ENCODE measurements around the gene DCAF11. TPM values are rescaled to one million over a fixed set of nuclear protein-coding genes. Genes with fewer than 3 reads are reported as not detected.

DCAF11 gene
- total and polyA plus RNA-seq, 2 of the 13 experiments (the other 11 are each of a cell fraction or from before 2014, with no cell fraction given), result 150 to 257 TPM

GRCh38 chr14:24093901-24094840, 20.4 kb upstream of the DCAF11 start, which contains the start of gene PCK2 (continued):
- TF ChIP-seq ZNF441 (CRISPR knock-in tag; IDR thresholded peaks at IDR 0.05; ENCODE audit: borderline replicate concordance) (peak; percentile 68; the same call in 1 of the 2 replicates), ZNF672 (CRISPR knock-in tag; IDR thresholded peaks at IDR 0.05) (no peak), ZNF773 (CRISPR knock-in tag; IDR thresholded peaks at IDR 0.05; ENCODE audit: borderline replicate concordance) (peak; percentile 97; the same call in 1 of the 2 replicates), ZMYM3 (CRISPR knock-in tag; IDR thresholded peaks at IDR 0.05) (peak; percentile 62; the same call in 1 of the 2 replicates), DR1 (CRISPR knock-in tag; IDR thresholded peaks at IDR 0.05) (peak; percentile 100; the same call in 1 of the 2 replicates), ARNT (IDR thresholded peaks at IDR 0.05) (no peak), SATB2 (CRISPR knock-in tag; IDR thresholded peaks at IDR 0.05) (peak; percentile 96), CENPBD1 (CRISPR knock-in tag; IDR thresholded peaks at IDR 0.05; ENCODE audit: borderline replicate concordance, low read depth) (no peak), ZNF431 (CRISPR knock-in tag; IDR thresholded peaks at IDR 0.05; ENCODE audit: borderline replicate concordance, low read depth) (no peak), ASH2L (IDR thresholded peaks at IDR 0.05; ENCODE audit: insufficient read length, low read depth, low read length) (peak; percentile 77), ZNF788 (CRISPR knock-in tag; IDR thresholded peaks at IDR 0.05; ENCODE audit: borderline replicate concordance) (peak; percentile 97; the same call in 1 of the 2 replicates), ZNF687 (CRISPR knock-in tag; IDR thresholded peaks at IDR 0.05) (peak; percentile 94), SOX6 (IDR thresholded peaks at IDR 0.05) (no peak), SOX6 (CRISPR knock-in tag; IDR thresholded peaks at IDR 0.05) (peak; percentile 76; the same call in 1 of the 2 replicates), TRIM22 (IDR thresholded peaks at IDR 0.05) (no peak), ZEB1 (IDR thresholded peaks at IDR 0.05; ENCODE audit: insufficient replicate concordance, low read depth) (no peak), MED13 (CRISPR knock-in tag; IDR thresholded peaks at IDR 0.05) (peak; percentile 97), E2F2 (CRISPR knock-in tag; IDR thresholded peaks at IDR 0.05; ENCODE audit: borderline replicate concordance) (peak; percentile 81; the same call in 1 of the 2 replicates), ESRRA (CRISPR knock-in tag; IDR thresholded peaks at IDR 0.05; ENCODE audit: low read depth) (peak; percentile 57), ZNF451 (CRISPR knock-in tag; IDR thresholded peaks at IDR 0.05) (peak; percentile 87), ZNF839 (CRISPR knock-in tag; IDR thresholded peaks at IDR 0.05; ENCODE audit: borderline replicate concordance) (peak; percentile 75; the same call in 1 of the 2 replicates)
